ENCODE data around the gene ANKRD66.
A peak's percentile ranks its signal among the peaks of the same experiment; 100 is the strongest.

Gene ANKRD66

GRCh38 chr6:46720401-46720800 lies 26.3 kb upstream of the ANKRD66 start:
- TF ChIP-seq, protein P1, sequence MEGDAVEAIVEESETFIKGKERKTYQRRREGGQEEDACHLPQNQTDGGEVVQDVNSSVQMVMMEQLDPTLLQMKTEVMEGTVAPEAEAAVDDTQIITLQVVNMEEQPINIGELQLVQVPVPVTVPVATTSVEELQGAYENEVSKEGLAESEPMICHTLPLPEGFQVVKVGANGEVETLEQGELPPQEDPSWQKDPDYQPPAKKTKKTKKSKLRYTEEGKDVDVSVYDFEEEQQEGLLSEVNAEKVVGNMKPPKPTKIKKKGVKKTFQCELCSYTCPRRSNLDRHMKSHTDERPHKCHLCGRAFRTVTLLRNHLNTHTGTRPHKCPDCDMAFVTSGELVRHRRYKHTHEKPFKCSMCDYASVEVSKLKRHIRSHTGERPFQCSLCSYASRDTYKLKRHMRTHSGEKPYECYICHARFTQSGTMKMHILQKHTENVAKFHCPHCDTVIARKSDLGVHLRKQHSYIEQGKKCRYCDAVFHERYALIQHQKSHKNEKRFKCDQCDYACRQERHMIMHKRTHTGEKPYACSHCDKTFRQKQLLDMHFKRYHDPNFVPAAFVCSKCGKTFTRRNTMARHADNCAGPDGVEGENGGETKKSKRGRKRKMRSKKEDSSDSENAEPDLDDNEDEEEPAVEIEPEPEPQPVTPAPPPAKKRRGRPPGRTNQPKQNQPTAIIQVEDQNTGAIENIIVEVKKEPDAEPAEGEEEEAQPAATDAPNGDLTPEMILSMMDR (IDR thresholded peaks at IDR 0.05; ENCODE audit: low read depth, low read length) = no peak
- DNase-seq (ENCODE audit: low read depth, low spot score) = no peak
- in situ Hi-C loops (cut with HindIII; ENCODE audit: low sequenced_read_pairs) = no loop called here
- H3K4me3 ChIP-seq (ENCODE audit: low read depth, low read length) = no peak overlapping the region

GRCh38 chr6:46729787-46730326 lies 16.9 kb upstream of the ANKRD66 start:
- no peak for DNase-seq (ENCODE audit: low read depth, low spot score)
- in situ Hi-C loops (cut with HindIII; ENCODE audit: low sequenced_read_pairs) = no loop called here

DNA sequence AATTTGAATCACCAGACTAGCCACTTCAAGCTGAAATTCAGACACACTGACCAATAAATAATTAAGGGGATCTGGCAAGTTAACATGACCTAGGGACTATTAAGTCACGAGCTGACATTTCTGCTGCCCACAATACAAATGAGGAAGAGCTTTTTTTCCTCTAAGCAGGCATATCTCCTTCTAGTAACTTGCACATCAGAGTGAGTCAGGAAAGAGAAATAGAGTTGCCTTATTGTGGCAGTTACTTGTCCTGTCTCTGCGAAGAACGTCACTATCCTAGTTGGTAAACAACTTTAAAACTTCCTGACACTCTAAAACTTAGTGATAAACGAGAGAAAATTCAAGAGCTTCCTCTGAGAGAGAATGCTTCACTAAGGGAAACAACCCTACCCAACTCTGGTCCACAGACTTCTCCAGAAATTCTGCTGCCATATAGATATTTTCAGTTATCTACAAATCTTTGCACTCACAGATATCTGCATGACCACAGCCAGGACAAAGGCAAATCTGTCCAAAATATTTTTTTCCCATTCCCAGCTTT lies 15.7 kb upstream of the ANKRD66 start:
- H3K4me3 ChIP-seq (ENCODE audit: low read depth, low read length) = no peak overlapping the region
- in situ Hi-C loops (cut with HindIII; ENCODE audit: low sequenced_read_pairs) = no loop called here
- TF ChIP-seq, protein P1 (IDR thresholded peaks at IDR 0.05; ENCODE audit: low read depth, low read length) = no peak
- no peak for DNase-seq (ENCODE audit: low read depth, low spot score)

More at GRCh38 chr6:46729787-46730326, 16.9 kb upstream of the ANKRD66 start:
- TF ChIP-seq, protein P1 (IDR thresholded peaks at IDR 0.05; ENCODE audit: low read depth, low read length) = no peak
- no peak overlapping the region for H3K4me3 ChIP-seq (ENCODE audit: low read depth, low read length)

- no peak for DNase-seq (ENCODE audit: low read depth, low spot score)
- in situ Hi-C loops (cut with HindIII; ENCODE audit: low sequenced_read_pairs) = no loop called here
- H3K4me3 ChIP-seq (ENCODE audit: low read depth, low read length) = no peak overlapping the region
- TF ChIP-seq, protein P1 (IDR thresholded peaks at IDR 0.05; ENCODE audit: low read depth, low read length) = no peak
Observed at GRCh38 chr6:46733341-46733801, 13.4 kb upstream of the ANKRD66 start.

GRCh38 chr6:46734867-46735719 lies 11.6 kb upstream of the ANKRD66 start, which contains the start of gene PLA2G7:
PLA2G7 (minus strand) TSS chr6:46735375; CDS start chr6:46722891, 12,484 bp downstream.
- TF ChIP-seq, protein P1 (IDR thresholded peaks at IDR 0.05; ENCODE audit: low read depth, low read length) = no peak
- peak; percentile 11 for DNase-seq (ENCODE audit: low read depth, low spot score)
- in situ Hi-C loops (cut with HindIII; ENCODE audit: low sequenced_read_pairs) = no loop called here
- H3K4me3 ChIP-seq (ENCODE audit: low read depth, low read length) = peak within 1 kb of the TSS; percentile 42

GRCh38 chr6:46735720-46736031 lies 11.1 kb upstream of the ANKRD66 start:
- in situ Hi-C loops (cut with HindIII; ENCODE audit: low sequenced_read_pairs) = no loop called here
- TF ChIP-seq, protein P1 (IDR thresholded peaks at IDR 0.05; ENCODE audit: low read depth, low read length) = no peak
- H3K4me3 ChIP-seq (ENCODE audit: low read depth, low read length) = peak overlapping the region; percentile 42

More at GRCh38 chr6:46735720-46736031, 11.1 kb upstream of the ANKRD66 start:
- DNase-seq (ENCODE audit: low read depth, low spot score) = no peak

Data from astrocyte of the spinal cord (primary cell).